ENCODE measurements around the gene PDCD2L.

The PDCD2L gene

DNA sequence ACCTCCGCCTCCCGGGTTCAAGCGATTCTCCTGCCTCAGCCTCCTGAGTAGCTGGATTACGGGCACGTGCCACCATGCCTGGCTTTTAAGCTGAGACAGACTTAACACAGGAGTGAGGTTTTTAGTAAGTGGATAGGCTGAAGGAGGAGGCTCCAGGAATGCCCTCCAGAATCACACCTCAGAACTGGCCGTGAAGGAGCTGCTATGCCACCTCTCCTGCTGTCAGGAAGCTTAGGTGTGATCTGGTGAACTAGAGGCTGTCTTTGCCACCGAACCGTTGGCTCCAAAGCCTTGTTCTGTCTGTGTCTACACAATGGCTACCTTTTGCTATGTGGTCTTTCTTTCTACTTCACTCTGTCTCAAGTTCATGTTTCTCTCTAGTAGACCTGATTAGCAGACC lies 4.2 kb downstream of the PDCD2L start:
- no peak for TF ChIP-seq ZBTB11 (tag by site-specific recombination; conservative IDR thresholded peaks at IDR 0.05; ENCODE audit: low read depth)
- no peak for TF ChIP-seq ZNF140 (tag by site-specific recombination; IDR thresholded peaks at IDR 0.05)
- no peak for TF ChIP-seq MZF1 (tag by site-specific recombination; IDR thresholded peaks at IDR 0.05; ENCODE audit: borderline replicate concordance)
- TF ChIP-seq ZNF175 (tag by site-specific recombination; IDR thresholded peaks at IDR 0.05), result no peak
- TF ChIP-seq KLF9 (tag by site-specific recombination; IDR thresholded peaks at IDR 0.05; ENCODE audit: low read depth), result no peak
- no peak for TF ChIP-seq GFI1B (tag by site-specific recombination; IDR thresholded peaks at IDR 0.05)
- TF ChIP-seq ZBTB21 (tag by site-specific recombination; IDR thresholded peaks at IDR 0.05), result no peak
- TF ChIP-seq ZNF561 (tag by site-specific recombination; IDR thresholded peaks at IDR 0.05; ENCODE audit: borderline replicate concordance), result no peak
- TF ChIP-seq PRDM1 (tag by site-specific recombination; IDR thresholded peaks at IDR 0.05), result no peak
- POLR2A ChIA-PET, result no interaction called here
- peaks cover 12% of the 10 kb centered on the region; the same call in 1 of the 2 replicates for H3K4me1 ChIP-seq (ENCODE audit: control insufficient read depth, insufficient read depth, low read length)
- no peak overlapping the region for H3K4me3 ChIP-seq (ENCODE audit: low read depth, low read length)
- H3K9me3 ChIP-seq (ENCODE audit: control insufficient read depth, insufficient read depth, low read depth, low read length), result no peaks in the 10 kb centered on the region; the same call in 1 of the 2 replicates
- H3K27ac ChIP-seq (ENCODE audit: extremely low read depth, low read depth, low read length), result no peak overlapping the region
- H3K36me3 ChIP-seq (ENCODE audit: control insufficient read depth in 2 of 2, insufficient read depth in 1 of 2, low read length in 2 of 2), result peaks cover 53 to 83% of the 10 kb centered on the region in 2 experiments
- CTCF ChIA-PET, result interaction anchor here (0.8 kb wide), 1 partner anchor 62 kb away, joined by 3 read pairs; no protein-coding TSS in a partner anchor

DNA sequence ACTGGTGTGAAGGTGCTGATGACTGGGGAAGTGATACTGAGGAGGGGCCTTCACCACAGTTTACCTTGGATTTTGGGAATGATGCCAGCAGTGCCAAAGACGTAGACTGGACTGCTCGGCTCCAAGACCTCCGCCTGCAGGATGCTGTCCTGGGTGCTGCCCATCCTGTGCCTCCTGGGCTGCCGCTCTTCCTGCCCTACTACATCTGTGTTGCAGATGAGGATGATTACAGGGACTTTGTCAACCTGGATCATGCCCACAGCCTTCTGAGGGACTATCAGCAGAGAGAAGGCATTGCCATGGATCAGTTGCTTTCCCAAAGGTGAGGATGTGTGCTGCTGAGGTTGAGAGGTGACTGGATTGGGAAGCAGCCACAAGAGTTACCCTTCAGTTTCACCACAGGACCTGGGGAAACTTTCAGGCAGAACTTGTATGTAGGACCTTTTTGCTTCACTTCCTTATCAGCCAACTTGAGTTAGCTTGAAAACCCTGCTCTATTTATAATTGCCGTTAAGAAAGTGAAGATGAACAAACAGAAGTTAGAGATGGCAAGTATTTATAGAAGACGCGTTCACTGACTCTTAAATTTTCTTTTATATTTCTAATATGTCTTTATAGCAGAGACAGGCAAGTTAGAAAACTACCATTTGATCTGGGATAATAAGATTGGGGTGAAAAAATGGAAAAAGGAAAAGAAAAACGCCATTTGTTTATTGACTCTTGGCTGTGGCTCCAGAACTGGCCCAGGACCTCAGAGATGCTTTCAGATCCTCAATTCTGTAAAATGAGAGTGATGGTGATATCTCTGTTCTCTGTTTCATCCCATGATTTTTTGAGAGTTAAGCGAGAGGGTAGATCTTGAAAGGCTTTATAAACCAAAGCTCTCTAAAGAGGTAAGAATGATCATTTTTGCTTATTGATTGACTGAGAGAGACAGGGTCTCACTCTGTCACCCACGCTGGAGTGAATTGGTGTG lies 5.3 kb downstream of the PDCD2L start:
- H3K4me3 ChIP-seq (ENCODE audit: low read depth, low read length), result no peak overlapping the region
- TF ChIP-seq REST (tag by site-specific recombination; IDR thresholded peaks at IDR 0.05) (peak; percentile 86), ZNF324 (tag by site-specific recombination; IDR thresholded peaks at IDR 0.05) (no peak)
- CTCF ChIA-PET, result interaction anchor here (0.6 to 1.7 kb wide), 2 partner anchors 17 to 93 kb away, joined by 3 to 4 read pairs; no protein-coding TSS in a partner anchor
- no peaks in the 10 kb centered on the region; the same call in 1 of the 2 replicates for H3K9me3 ChIP-seq (ENCODE audit: control insufficient read depth, insufficient read depth, low read depth, low read length)
- POLR2A ChIA-PET, result no interaction called here
- no peak overlapping the region for H3K27ac ChIP-seq (ENCODE audit: extremely low read depth, low read depth, low read length)
- H3K36me3 ChIP-seq (ENCODE audit: control insufficient read depth in 2 of 2, insufficient read depth in 1 of 2, low read length in 2 of 2), result peaks cover 64 to 91% of the 10 kb centered on the region in 2 experiments
- H3K4me1 ChIP-seq (ENCODE audit: control insufficient read depth, insufficient read depth, low read length), result peaks cover 9% of the 10 kb centered on the region; the same call in 1 of the 2 replicates

- H3K4me1 ChIP-seq (ENCODE audit: control insufficient read depth, insufficient read depth, low read length), result no peaks in the 10 kb centered on the region
- H3K36me3 ChIP-seq (ENCODE audit: control insufficient read depth in 2 of 2, insufficient read depth in 1 of 2, low read length in 2 of 2), result peaks cover 79 to 98% of the 10 kb centered on the region in 2 experiments
- CTCF ChIA-PET, result interaction anchor here (0.5 to 1.4 kb wide), 2 partner anchors 14 to 25 kb away, joined by 3 to 7 read pairs; no protein-coding TSS in a partner anchor
- no peaks in the 10 kb centered on the region; the same call in 1 of the 2 replicates for H3K9me3 ChIP-seq (ENCODE audit: control insufficient read depth, insufficient read depth, low read depth, low read length)
- no peak overlapping the region for H3K27ac ChIP-seq (ENCODE audit: extremely low read depth, low read depth, low read length)
- H3K4me3 ChIP-seq (ENCODE audit: low read depth, low read length), result no peak overlapping the region
- POLR2A ChIA-PET, result interaction anchor here (0.7 to 1.0 kb wide), 2 partner anchors 17 to 463 kb away, joined by 4 read pairs; partner anchors contain the start of gene UBA2
- TF ChIP-seq ZNF654 (tag by site-specific recombination; IDR thresholded peaks at IDR 0.05; ENCODE audit: low read depth) (no peak), CTCF (tag by site-specific recombination; IDR thresholded peaks at IDR 0.05) (no peak), OVOL3 (tag by site-specific recombination; IDR thresholded peaks at IDR 0.05) (no peak), ZNF639 (tag by site-specific recombination; IDR thresholded peaks at IDR 0.05) (no peak), BCL11A (tag by site-specific recombination; IDR thresholded peaks at IDR 0.05; ENCODE audit: low read depth) (no peak), ZNF677 (tag by site-specific recombination; IDR thresholded peaks at IDR 0.05) (no peak), REPIN1 (tag by site-specific recombination; IDR thresholded peaks at IDR 0.05; ENCODE audit: low read depth) (no peak)
Measured at GRCh38 chr19:34411216-34411615, 7.0 kb downstream of the PDCD2L start.
